ENCODE results near the gene RPL6.
"Not testable (repeated sequence)": the region's sequence is repeated elsewhere in the genome, so short reads cannot be mapped to it uniquely, and the experiment has no call there.

RPL6 gene

DNA sequence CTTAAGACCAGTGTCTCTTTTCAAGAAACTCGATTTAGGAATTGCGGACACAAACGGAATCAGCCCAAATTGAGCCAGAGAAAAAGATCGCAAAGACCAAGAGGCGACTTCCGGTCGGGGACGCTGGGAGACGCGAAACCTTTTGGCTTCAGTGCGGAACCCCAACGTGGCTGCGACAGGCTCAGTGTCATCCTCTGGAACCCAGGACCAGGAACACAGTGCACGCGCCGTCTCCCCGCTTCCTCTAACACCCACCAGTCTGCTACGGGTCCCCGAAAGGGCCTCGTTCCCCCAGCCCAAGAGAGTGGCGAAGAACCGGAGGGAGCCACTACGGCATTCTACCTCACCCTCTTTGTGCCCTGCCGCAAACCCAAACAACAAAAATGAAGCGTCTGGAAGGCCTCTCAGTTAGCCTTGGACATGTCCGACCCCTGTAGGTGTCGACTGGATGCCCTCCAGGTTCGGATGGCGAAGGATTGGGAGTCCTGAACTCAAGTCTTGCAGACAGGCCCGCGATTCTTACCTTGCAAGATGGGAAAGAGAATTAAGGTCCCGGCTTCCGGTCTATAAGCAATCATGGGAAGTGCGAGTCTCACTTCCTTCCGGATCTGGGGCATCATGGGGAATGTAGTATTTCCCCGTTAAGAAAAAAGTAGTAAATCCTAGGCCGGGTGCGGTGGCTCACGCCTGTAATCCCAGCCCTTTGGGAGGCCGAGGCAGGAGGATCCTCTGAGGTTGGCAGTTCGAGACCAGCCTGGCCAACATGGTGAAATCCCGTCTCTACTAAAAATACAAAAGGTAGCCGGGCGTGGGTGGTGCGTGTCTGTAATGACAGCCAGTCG, at the start of gene RPL6:
Gene RPL6, minus strand, starts transcription at position 542 of the 842 bp plus-strand sequence. CDS start 949 bp downstream, outside the sequence.
- TF ChIP-seq, protein P1, sequence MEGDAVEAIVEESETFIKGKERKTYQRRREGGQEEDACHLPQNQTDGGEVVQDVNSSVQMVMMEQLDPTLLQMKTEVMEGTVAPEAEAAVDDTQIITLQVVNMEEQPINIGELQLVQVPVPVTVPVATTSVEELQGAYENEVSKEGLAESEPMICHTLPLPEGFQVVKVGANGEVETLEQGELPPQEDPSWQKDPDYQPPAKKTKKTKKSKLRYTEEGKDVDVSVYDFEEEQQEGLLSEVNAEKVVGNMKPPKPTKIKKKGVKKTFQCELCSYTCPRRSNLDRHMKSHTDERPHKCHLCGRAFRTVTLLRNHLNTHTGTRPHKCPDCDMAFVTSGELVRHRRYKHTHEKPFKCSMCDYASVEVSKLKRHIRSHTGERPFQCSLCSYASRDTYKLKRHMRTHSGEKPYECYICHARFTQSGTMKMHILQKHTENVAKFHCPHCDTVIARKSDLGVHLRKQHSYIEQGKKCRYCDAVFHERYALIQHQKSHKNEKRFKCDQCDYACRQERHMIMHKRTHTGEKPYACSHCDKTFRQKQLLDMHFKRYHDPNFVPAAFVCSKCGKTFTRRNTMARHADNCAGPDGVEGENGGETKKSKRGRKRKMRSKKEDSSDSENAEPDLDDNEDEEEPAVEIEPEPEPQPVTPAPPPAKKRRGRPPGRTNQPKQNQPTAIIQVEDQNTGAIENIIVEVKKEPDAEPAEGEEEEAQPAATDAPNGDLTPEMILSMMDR (conservative IDR thresholded peaks at IDR 0.05; ENCODE audit: low read depth, low read length) = no peak

DNA sequence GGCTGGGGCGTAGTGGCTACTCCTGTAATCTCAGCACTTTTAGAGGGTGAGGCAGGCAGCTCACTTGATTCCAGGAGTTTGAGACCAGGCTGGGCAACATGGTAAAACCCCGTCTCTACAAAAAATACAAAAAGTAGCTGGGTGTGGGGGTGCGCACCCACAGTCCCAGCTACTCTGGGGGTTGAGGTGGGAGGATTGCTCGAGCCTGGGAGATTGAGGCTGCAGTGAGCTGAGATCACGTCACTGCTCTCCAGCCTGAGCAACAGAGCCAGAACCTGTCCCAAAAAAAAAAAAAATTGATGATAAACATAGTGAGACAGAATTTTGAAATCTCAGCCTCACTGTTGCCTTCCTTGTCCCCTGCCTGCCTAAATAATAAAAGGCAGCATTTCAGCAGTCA, 49.3 kb upstream of the RPL6 start:
- no peak for DNase-seq (ENCODE audit: low read depth)
- TF ChIP-seq, protein P1 (conservative IDR thresholded peaks at IDR 0.05; ENCODE audit: low read depth, low read length) = no peak

More for the DNA sequence above, at the start of gene RPL6:
- peak within 1 kb of the TSS; percentile 99 for H3K4me3 ChIP-seq (ENCODE audit: low read length)
- peak; percentile 82 for DNase-seq (ENCODE audit: low read depth)

DNA sequence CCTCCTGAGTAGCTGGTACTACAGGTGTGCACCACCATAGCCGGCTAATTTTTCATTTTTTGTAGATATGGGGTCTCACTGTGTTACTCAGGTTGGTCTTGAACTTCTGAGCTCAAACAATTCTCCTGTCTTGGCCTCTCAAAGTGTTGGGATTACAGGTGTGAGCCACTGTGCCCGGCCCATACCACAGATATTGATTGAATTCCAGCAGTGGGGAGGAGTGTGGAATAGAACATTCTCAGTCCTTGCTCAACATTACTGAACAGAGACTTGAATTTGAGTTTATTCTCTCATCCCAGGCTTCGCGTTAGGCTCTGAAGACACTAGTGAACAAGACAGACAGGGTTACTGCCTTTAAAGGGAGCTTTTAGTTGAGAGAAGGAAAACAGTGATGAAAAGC, 48.9 kb upstream of the RPL6 start:
- DNase-seq (ENCODE audit: low read depth) = no peak
- TF ChIP-seq, protein P1 (conservative IDR thresholded peaks at IDR 0.05; ENCODE audit: low read depth, low read length) = no peak
- H3K4me3 ChIP-seq (ENCODE audit: low read length) = no peak overlapping the region

More for the DNA sequence above, 49.3 kb upstream of the RPL6 start:
- no peak overlapping the region for H3K4me3 ChIP-seq (ENCODE audit: low read length)

DNA sequence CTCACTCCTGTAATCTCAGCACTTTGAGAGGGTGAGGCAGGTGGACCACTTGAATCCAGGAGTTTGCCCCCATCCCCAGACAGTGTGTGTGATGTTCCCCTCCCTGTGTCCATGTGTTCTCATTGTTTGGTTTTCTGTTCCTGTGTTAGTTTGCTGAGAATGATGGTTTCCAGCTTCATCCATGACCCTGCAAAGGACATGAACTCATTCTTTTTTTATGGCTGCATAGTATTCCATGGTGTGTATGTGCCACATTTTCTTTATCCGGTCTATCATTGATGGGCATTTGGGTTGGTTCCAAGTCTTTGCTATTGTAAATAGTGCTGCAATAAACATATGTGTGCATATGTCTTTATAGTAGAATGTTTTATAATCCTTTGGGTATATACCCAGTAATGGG, 47.7 kb upstream of the RPL6 start:
- H3K4me3 ChIP-seq (ENCODE audit: low read length); DNase-seq (ENCODE audit: low read depth): not testable (repeated sequence)

DNA sequence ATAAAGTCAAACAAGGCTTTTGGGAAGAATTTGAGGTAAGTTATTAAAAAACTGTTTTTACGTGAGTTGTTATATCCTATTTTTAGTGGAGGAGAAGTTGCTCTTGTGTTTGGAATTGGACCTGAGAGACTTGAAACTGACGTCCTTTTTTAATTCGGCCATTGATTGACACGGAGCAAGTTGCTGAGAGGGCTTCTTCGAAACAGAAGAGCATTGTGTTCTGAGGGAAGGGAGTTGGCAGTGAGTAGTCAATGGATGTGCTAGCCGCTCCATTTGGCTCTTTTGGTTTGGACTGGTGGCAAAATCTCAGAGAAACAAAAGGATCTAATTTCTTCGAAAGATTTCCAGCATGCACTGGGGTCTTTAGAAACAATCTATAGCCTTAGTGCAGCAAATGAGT, 46.6 kb upstream of the RPL6 start:
- H3K4me3 ChIP-seq (ENCODE audit: low read length) = no peak overlapping the region
- TF ChIP-seq, protein P1 (conservative IDR thresholded peaks at IDR 0.05; ENCODE audit: low read depth, low read length) = no peak
- no peak for DNase-seq (ENCODE audit: low read depth)

DNA sequence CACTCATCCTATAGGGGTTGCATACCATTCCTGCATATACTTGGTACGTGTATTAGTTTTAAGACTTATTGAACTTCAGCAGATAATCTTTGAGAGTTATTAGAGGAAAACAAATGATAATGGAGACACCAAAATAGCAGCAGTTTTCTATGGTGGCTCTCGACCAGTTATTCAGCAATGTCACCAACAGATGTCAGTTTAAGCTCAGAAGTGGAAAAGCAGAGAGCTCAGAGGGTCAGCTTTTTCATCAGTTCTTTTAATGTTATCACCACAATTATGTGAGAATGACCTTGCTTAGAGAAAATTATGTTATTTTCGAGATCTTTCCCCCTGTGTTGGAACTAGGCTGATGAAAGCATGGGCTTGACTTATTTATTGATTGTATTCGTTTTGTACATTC, 41.3 kb upstream of the RPL6 start:
- no peak overlapping the region for H3K4me3 ChIP-seq (ENCODE audit: low read length)
- no peak for DNase-seq (ENCODE audit: low read depth)
- TF ChIP-seq, protein P1 (conservative IDR thresholded peaks at IDR 0.05; ENCODE audit: low read depth, low read length) = no peak

DNA sequence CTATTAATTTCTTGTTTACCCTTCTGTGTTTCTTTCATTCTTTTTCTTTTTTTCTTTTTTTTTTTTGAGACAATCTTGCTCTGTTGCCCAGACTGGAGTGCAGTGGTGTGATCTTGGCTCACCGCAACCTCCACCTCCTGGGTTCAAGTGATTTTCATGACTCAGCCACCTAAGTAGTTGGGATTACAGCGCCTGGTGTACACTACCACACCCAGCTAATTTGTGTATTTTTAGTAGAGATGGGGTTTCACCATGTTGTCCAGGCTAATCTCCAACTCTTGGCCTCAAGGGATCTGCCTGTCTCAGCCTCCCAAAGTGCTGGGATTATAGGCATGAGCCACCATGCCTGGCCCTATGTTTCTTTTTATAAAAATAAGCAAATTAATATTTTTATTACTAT, 38.8 kb upstream of the RPL6 start:
- DNase-seq (ENCODE audit: low read depth); H3K4me3 ChIP-seq (ENCODE audit: low read length): not testable (repeated sequence)

DNA sequence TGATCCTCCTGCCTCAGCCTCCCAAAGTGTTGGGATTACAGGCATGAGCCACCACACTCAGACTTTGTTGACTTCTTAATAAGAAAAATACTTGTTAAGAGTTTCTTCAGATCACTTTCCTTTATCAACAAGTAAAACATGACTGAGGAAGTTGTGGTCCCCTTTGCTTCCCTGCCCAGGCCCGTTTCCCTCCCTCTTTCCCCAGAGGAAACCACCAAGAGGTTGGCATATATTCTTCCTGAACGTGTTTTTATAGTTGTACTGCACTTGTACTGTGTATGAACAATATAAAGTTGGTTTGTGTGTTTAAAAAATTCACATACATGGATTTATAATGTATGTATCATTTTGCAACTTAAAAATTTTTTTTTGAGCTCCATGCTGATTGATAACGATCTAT, 37.7 kb upstream of the RPL6 start:
- H3K4me3 ChIP-seq (ENCODE audit: low read length) = no peak overlapping the region
- TF ChIP-seq, protein P1 (conservative IDR thresholded peaks at IDR 0.05; ENCODE audit: low read depth, low read length) = no peak
- DNase-seq (ENCODE audit: low read depth) = no peak

Data from retinal pigment epithelial cell (primary cell).